ENCODE data around the gene CEP104. TPM values are rescaled to one million over a fixed set of nuclear protein-coding genes. Genes with fewer than 3 reads are reported as not detected.

CEP104 gene
- total and polyA plus RNA-seq, 2 donors = 11.7 to 12.8 TPM

- Histone ChIP-seq H3K27me3 (ENCODE audit: control insufficient read depth in 2 of 2, insufficient read depth in 1 of 2, low read length in 1 of 2) (no peaks in the 10 kb centered on the region), H3K4me3 (ENCODE audit: low read length in 2 of 2) (no peak overlapping the region), H3K27ac (ENCODE audit: low read depth in 1 of 2, low read length in 1 of 2) (no peak overlapping the region), H3K4me1 (ENCODE audit: control insufficient read depth in 2 of 2, insufficient read depth in 2 of 2, low read length in 2 of 2) (peaks cover 0 to 6% of the 10 kb centered on the region in 2 donors), H3K9me3 (ENCODE audit: control insufficient read depth in 2 of 2, insufficient read depth in 1 of 2, low read length in 1 of 2) (no peaks in the 10 kb centered on the region), H3K36me3 (ENCODE audit: control insufficient read depth in 2 of 2, insufficient read depth in 2 of 2, low read length in 1 of 2) (peaks cover 44 to 58% of the 10 kb centered on the region in 2 donors)
- DNase-seq (ENCODE audit: low read depth in 6 of 9, low spot score in 9 of 9) = no peak
- 98% methylated on average over 15 of the region's 15 CpGs for WGBS
Observed at GRCh38 chr1:3888301-3888700, 31.3 kb upstream of the CEP104 start.

GRCh38 chr1:3886691-3887090 is 29.7 kb upstream of the CEP104 start:
- Histone ChIP-seq H3K4me3 (ENCODE audit: low read length in 2 of 2) (no peak overlapping the region), H3K36me3 (ENCODE audit: control insufficient read depth in 2 of 2, insufficient read depth in 2 of 2, low read length in 1 of 2) (peaks cover 38 to 53% of the 10 kb centered on the region in 2 donors), H3K9me3 (ENCODE audit: control insufficient read depth in 2 of 2, insufficient read depth in 1 of 2, low read length in 1 of 2) (no peaks in the 10 kb centered on the region), H3K4me1 (ENCODE audit: control insufficient read depth in 2 of 2, insufficient read depth in 2 of 2, low read length in 2 of 2) (peaks cover 0 to 6% of the 10 kb centered on the region in 2 donors), H3K27ac (ENCODE audit: low read depth in 1 of 2, low read length in 1 of 2) (no peak overlapping the region), H3K27me3 (ENCODE audit: control insufficient read depth in 2 of 2, insufficient read depth in 1 of 2, low read length in 1 of 2) (no peaks in the 10 kb centered on the region)
- WGBS = over 99% methylated on average over 8 of the region's 8 CpGs
- no peak for DNase-seq (ENCODE audit: low read depth in 6 of 9, low spot score in 9 of 9)

- DNase-seq (ENCODE audit: low read depth in 6 of 9, low spot score in 9 of 9) = no peak
- peaks cover 0 to 1% of the 10 kb centered on the region in 2 donors for H3K4me1 ChIP-seq (ENCODE audit: control insufficient read depth in 2 of 2, insufficient read depth in 2 of 2, low read length in 2 of 2)
- no peaks in the 10 kb centered on the region for H3K9me3 ChIP-seq (ENCODE audit: control insufficient read depth in 2 of 2, insufficient read depth in 1 of 2, low read length in 1 of 2)
- no peaks in the 10 kb centered on the region for H3K27me3 ChIP-seq (ENCODE audit: control insufficient read depth in 2 of 2, insufficient read depth in 1 of 2, low read length in 1 of 2)
- no peak overlapping the region for H3K27ac ChIP-seq (ENCODE audit: low read depth in 1 of 2, low read length in 1 of 2)
- peaks cover 33 to 53% of the 10 kb centered on the region in 2 donors for H3K36me3 ChIP-seq (ENCODE audit: control insufficient read depth in 2 of 2, insufficient read depth in 2 of 2, low read length in 1 of 2)
- WGBS = 98% methylated on average over 15 of the region's 15 CpGs
- no peak overlapping the region for H3K4me3 ChIP-seq (ENCODE audit: low read length in 2 of 2)
Observed at GRCh38 chr1:3886106-3886670, 29.2 kb upstream of the CEP104 start.

GRCh38 chr1:3885611-3886010 is 28.6 kb upstream of the CEP104 start:
- H3K36me3 ChIP-seq (ENCODE audit: control insufficient read depth in 2 of 2, insufficient read depth in 2 of 2, low read length in 1 of 2) = peaks cover 27 to 50% of the 10 kb centered on the region in 2 donors
- 98% methylated on average over 7 of the region's 7 CpGs for WGBS
- no peak for DNase-seq (ENCODE audit: low read depth in 6 of 9, low spot score in 9 of 9)

GRCh38 chr1:3884966-3885365 is 28.0 kb upstream of the CEP104 start:
- Histone ChIP-seq H3K36me3 (ENCODE audit: control insufficient read depth in 2 of 2, insufficient read depth in 2 of 2, low read length in 1 of 2) (peaks cover 21 to 44% of the 10 kb centered on the region in 2 donors), H3K27me3 (ENCODE audit: control insufficient read depth in 2 of 2, insufficient read depth in 1 of 2, low read length in 1 of 2) (no peaks in the 10 kb centered on the region), H3K9me3 (ENCODE audit: control insufficient read depth in 2 of 2, insufficient read depth in 1 of 2, low read length in 1 of 2) (no peaks in the 10 kb centered on the region), H3K4me1 (ENCODE audit: control insufficient read depth in 2 of 2, insufficient read depth in 2 of 2, low read length in 2 of 2) (no peaks in the 10 kb centered on the region), H3K27ac (ENCODE audit: low read depth in 1 of 2, low read length in 1 of 2) (no peak overlapping the region), H3K4me3 (ENCODE audit: low read length in 2 of 2) (no peak overlapping the region)
- WGBS = 98% methylated on average over 13 of the region's 13 CpGs
- no peak for DNase-seq (ENCODE audit: low read depth in 6 of 9, low spot score in 9 of 9)

More at GRCh38 chr1:3885611-3886010, 28.6 kb upstream of the CEP104 start:
- H3K4me3 ChIP-seq (ENCODE audit: low read length in 2 of 2) = no peak overlapping the region
- H3K4me1 ChIP-seq (ENCODE audit: control insufficient read depth in 2 of 2, insufficient read depth in 2 of 2, low read length in 2 of 2) = no peaks in the 10 kb centered on the region
- no peaks in the 10 kb centered on the region for H3K27me3 ChIP-seq (ENCODE audit: control insufficient read depth in 2 of 2, insufficient read depth in 1 of 2, low read length in 1 of 2)
- no peak overlapping the region for H3K27ac ChIP-seq (ENCODE audit: low read depth in 1 of 2, low read length in 1 of 2)
- no peaks in the 10 kb centered on the region for H3K9me3 ChIP-seq (ENCODE audit: control insufficient read depth in 2 of 2, insufficient read depth in 1 of 2, low read length in 1 of 2)

- WGBS = 98% methylated on average over 18 of the region's 18 CpGs
- no peaks in the 10 kb centered on the region for H3K4me1 ChIP-seq (ENCODE audit: control insufficient read depth in 2 of 2, insufficient read depth in 2 of 2, low read length in 2 of 2)
- DNase-seq (ENCODE audit: low read depth in 6 of 9, low spot score in 9 of 9) = no peak
- H3K27ac ChIP-seq (ENCODE audit: low read depth in 1 of 2, low read length in 1 of 2) = no peak overlapping the region
- peaks cover 0 to 5% of the 10 kb centered on the region in 2 donors for H3K9me3 ChIP-seq (ENCODE audit: control insufficient read depth in 2 of 2, insufficient read depth in 1 of 2, low read length in 1 of 2)
- H3K27me3 ChIP-seq (ENCODE audit: control insufficient read depth in 2 of 2, insufficient read depth in 1 of 2, low read length in 1 of 2) = no peaks in the 10 kb centered on the region
- peaks cover 12 to 36% of the 10 kb centered on the region in 2 donors for H3K36me3 ChIP-seq (ENCODE audit: control insufficient read depth in 2 of 2, insufficient read depth in 2 of 2, low read length in 1 of 2)
- no peak overlapping the region for H3K4me3 ChIP-seq (ENCODE audit: low read length in 2 of 2)
Observed at GRCh38 chr1:3883194-3883925, 26.3 kb upstream of the CEP104 start.

- H3K4me1 ChIP-seq (ENCODE audit: control insufficient read depth in 2 of 2, insufficient read depth in 2 of 2, low read length in 2 of 2) = no peaks in the 10 kb centered on the region
- WGBS = 67% methylated on average over 5 of the region's 5 CpGs
- no peak overlapping the region for H3K4me3 ChIP-seq (ENCODE audit: low read length in 2 of 2)
- H3K9me3 ChIP-seq (ENCODE audit: control insufficient read depth in 2 of 2, insufficient read depth in 1 of 2, low read length in 1 of 2) = peaks cover 0 to 5% of the 10 kb centered on the region in 2 donors
- H3K27me3 ChIP-seq (ENCODE audit: control insufficient read depth in 2 of 2, insufficient read depth in 1 of 2, low read length in 1 of 2) = no peaks in the 10 kb centered on the region
- H3K27ac ChIP-seq (ENCODE audit: low read depth in 1 of 2, low read length in 1 of 2) = no peak overlapping the region
- no peak for DNase-seq (ENCODE audit: low read depth in 6 of 9, low spot score in 9 of 9)
- peaks cover 0 to 26% of the 10 kb centered on the region in 2 donors for H3K36me3 ChIP-seq (ENCODE audit: control insufficient read depth in 2 of 2, insufficient read depth in 2 of 2, low read length in 1 of 2)
Observed at GRCh38 chr1:3881193-3881480, 24.1 kb upstream of the CEP104 start.

GRCh38 chr1:3880429-3881192 is 23.6 kb upstream of the CEP104 start:
- Histone ChIP-seq H3K9me3 (ENCODE audit: control insufficient read depth in 2 of 2, insufficient read depth in 1 of 2, low read length in 1 of 2) (peaks cover 0 to 5% of the 10 kb centered on the region in 2 donors), H3K4me3 (ENCODE audit: low read length in 2 of 2) (no peak overlapping the region), H3K27me3 (ENCODE audit: control insufficient read depth in 2 of 2, insufficient read depth in 1 of 2, low read length in 1 of 2) (no peaks in the 10 kb centered on the region), H3K27ac (ENCODE audit: low read depth in 1 of 2, low read length in 1 of 2) (no peak overlapping the region), H3K4me1 (ENCODE audit: control insufficient read depth in 2 of 2, insufficient read depth in 2 of 2, low read length in 2 of 2) (no peaks in the 10 kb centered on the region), H3K36me3 (ENCODE audit: control insufficient read depth in 2 of 2, insufficient read depth in 2 of 2, low read length in 1 of 2) (peaks cover 0 to 20% of the 10 kb centered on the region in 2 donors)
- DNase-seq (ENCODE audit: low read depth in 6 of 9, low spot score in 9 of 9) = no peak
- WGBS = 83% methylated on average over 20 of the region's 20 CpGs

- no peak overlapping the region for H3K27ac ChIP-seq (ENCODE audit: low read depth in 1 of 2, low read length in 1 of 2)
- peaks cover 0 to 16% of the 10 kb centered on the region in 2 donors for H3K36me3 ChIP-seq (ENCODE audit: control insufficient read depth in 2 of 2, insufficient read depth in 2 of 2, low read length in 1 of 2)
- no peak for DNase-seq (ENCODE audit: low read depth in 6 of 9, low spot score in 9 of 9)
- no peaks in the 10 kb centered on the region for H3K27me3 ChIP-seq (ENCODE audit: control insufficient read depth in 2 of 2, insufficient read depth in 1 of 2, low read length in 1 of 2)
- WGBS = 84% methylated on average over 9 of the region's 9 CpGs
- H3K4me1 ChIP-seq (ENCODE audit: control insufficient read depth in 2 of 2, insufficient read depth in 2 of 2, low read length in 2 of 2) = no peaks in the 10 kb centered on the region
- H3K4me3 ChIP-seq (ENCODE audit: low read length in 2 of 2) = no peak overlapping the region
- peaks cover 0 to 5% of the 10 kb centered on the region in 2 donors for H3K9me3 ChIP-seq (ENCODE audit: control insufficient read depth in 2 of 2, insufficient read depth in 1 of 2, low read length in 1 of 2)
Observed at GRCh38 chr1:3879787-3880428, 22.9 kb upstream of the CEP104 start.

All from thymus (tissue), 11 donors.